GM10248 (cell line): Measurements from ENCODE around the gene AZGP1.

Experiments
- CTCF ChIA-PET: fragments of 300-600 bp; sonication (Branson Sonifier 250); formaldehyde crosslinking; extraction: SDS; loops from one replicate; lab custom pipeline; 2021; ENCODE audit warnings: antibody characterized with exemption; lab: Yijun Ruan, JAX
- POLR2A ChIA-PET: fragments of 350-650 bp; sonication (Branson Sonifier 250); formaldehyde crosslinking; extraction: SDS; loops from one replicate; lab custom pipeline; 2020; ENCODE audit warnings: antibody characterized with exemption; lab: Yijun Ruan, JAX
- DNase-seq: peaks from one replicate; pipeline ENCODE4 v3.0.0; 2012; ENCODE audit errors: extremely low spot score
- CTCF ChIP-seq: IDR thresholded peaks from 2 replicates; pipeline ENCODE4 v1.5.1; 2012; ENCODE audit warnings: mild to moderate bottlenecking, low read depth; ENCODE audit errors: extremely low read depth, missing control alignments, control extremely low read depth

Gene AZGP1

DNA sequence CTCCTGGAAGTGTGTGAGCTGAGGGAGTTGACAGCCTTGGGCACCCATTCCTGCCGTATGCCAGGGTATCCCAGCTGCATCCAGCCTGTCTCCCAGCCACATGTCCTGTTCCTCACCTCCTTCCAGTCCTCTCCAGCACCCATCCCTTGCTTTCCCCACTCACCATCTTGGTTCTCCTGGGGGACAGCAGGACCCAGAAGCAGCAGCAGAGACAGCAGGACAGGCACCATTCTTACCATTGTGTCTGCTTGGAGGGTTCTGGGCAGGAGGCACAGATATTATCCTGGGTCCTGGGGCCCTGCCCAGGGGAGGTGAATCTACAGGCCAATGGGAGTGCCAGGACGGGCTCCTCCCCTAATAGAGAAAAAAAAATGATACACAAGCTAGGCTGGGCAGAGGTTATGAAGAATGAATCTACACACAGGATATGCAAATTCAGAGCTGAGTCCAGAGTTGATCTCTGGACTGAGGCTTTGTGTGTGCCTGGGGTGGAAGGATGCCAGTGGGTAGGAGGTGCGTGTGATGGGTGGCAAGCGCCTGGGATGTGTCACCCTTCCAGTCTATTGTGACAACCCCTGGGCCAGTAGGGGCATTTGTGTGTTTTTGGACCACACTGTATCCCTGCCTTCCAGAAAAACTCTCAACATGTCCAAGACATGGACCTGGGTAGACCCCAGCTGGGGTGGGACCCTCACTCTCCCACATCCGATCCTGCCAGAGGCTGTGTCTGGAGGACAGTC lies at the start of gene AZGP1:
AZGP1 (minus strand) TSS at position 250 of the 740 bp plus-strand sequence; CDS start at position 239, 11 bp downstream.
- TF ChIP-seq CTCF, result no peak
- no peak for DNase-seq
- ChIA-PET CTCF (no interaction called here), POLR2A (no interaction called here)

GRCh38 chr7:100024020-100024619 lies 48.3 kb upstream of the AZGP1 start:
- no peak for TF ChIP-seq CTCF
- no peak for DNase-seq
- ChIA-PET POLR2A (no interaction called here), CTCF (interaction anchor here (1.3 kb wide), 1 partner anchor 34 kb away, joined by 3 read pairs; no protein-coding TSS in a partner anchor)

DNA sequence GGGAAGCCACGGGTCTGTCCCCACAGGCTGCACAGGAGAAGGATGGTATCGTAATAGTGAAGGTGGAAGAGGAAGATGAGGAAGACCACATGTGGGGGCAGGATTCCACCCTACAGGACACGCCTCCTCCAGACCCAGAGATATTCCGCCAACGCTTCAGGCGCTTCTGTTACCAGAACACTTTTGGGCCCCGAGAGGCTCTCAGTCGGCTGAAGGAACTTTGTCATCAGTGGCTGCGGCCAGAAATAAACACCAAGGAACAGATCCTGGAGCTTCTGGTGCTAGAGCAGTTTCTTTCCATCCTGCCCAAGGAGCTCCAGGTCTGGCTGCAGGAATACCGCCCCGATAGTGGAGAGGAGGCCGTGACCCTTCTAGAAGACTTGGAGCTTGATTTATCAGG lies 47.7 kb upstream of the AZGP1 start:
- ChIA-PET CTCF (interaction anchor here (1.3 kb wide), 1 partner anchor 33 kb away, joined by 3 read pairs; no protein-coding TSS in a partner anchor), POLR2A (no interaction called here)
- no peak for DNase-seq
- TF ChIP-seq CTCF, result no peak

- CTCF ChIA-PET, result interaction anchor here (0.6 to 1.6 kb wide), 5 partner anchors 9 to 620 kb away, joined by 3 to 8 read pairs (median 3); no protein-coding TSS in a partner anchor
- POLR2A ChIA-PET, result interaction anchor here (0.9 kb wide), 1 partner anchor 23 kb away, joined by 3 read pairs; no protein-coding TSS in a partner anchor
- DNase-seq, result no peak
- no peak for TF ChIP-seq CTCF
Observed at GRCh38 chr7:100022621-100023020, 46.8 kb upstream of the AZGP1 start.

DNA sequence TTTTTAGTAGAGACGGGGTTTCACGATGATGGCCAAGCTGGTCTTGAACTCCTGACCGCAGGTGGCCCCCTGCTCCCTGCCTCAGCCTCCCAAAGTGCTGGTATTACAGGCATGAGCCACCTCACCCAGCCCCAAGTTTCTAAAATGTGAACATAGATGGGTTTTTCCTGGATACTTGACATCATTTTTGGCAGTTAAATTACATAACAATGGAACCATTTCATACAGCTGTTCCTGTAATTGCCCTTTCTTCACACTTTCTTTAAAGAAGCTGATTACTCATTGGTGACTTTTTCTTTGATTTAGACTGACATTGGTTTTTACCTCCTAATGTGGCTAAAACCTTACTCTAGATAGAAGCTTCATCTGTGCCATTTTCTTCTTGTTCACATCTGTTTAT lies 45.5 kb upstream of the AZGP1 start:
- DNase-seq, result no peak
- ChIA-PET CTCF (interaction anchor here (1.2 to 3.0 kb wide), 5 partner anchors 27 to 107 kb away, joined by 3 to 8 read pairs (median 4); no protein-coding TSS in a partner anchor), POLR2A (interaction anchor here (0.7 kb wide), 1 partner anchor 557 kb away, joined by 5 read pairs; no protein-coding TSS in a partner anchor)
- no peak for TF ChIP-seq CTCF

DNA sequence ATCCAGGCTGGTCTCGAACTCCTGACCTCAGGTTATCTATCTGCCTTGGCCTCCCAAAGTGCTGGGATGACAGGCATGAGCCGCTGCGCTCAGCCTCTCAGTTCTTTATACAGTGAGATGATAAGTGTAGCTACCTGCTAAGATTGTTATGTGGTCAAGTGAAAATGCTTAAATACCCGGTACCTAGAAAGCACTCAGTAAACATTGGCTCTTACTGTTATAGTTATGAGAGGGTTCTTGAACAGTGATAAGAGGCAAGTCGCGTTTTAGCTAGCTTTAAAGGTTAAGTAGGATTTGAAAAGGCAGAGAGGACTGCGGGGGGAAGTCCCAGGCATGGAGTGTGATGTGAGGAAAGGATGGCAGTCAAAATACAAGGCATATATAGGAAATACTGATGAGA lies 44.1 kb upstream of the AZGP1 start:
- CTCF ChIA-PET, result interaction anchor here (0.8 to 3.0 kb wide), 7 partner anchors 14 to 117 kb away, joined by 3 to 7 read pairs (median 3); no protein-coding TSS in a partner anchor
- TF ChIP-seq CTCF, result no peak
- POLR2A ChIA-PET, result no interaction called here
- DNase-seq, result no peak
